ENCODE measurements around the gene NBEAL2.
A peak's percentile ranks its signal among the peaks of the same experiment; 100 is the strongest.

The NBEAL2 gene

DNA sequence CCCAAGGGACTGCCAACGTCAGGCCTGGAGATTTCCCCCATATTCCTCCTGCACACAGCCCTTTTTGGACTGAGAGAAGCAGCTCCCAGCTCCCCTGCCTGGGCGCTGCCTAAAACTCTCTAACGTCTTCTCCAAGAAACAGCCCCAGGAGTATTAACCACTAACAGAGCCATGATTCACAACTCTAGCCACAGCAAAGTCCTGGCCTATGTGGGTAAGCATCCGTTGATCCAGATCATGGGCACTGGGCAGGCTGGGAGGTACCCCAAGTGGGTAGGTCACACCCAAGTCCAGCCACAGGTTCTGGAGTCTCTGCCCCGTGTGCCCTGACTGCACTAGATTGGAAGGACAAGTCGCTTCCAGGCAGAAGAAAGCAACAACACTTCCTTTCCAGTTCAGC, 31.9 kb downstream of the NBEAL2 start:
- H3K4me1 ChIP-seq (ENCODE audit: control extremely low read depth in 1 of 4, control insufficient read depth in 4 of 4, insufficient read depth in 4 of 4, low read length in 3 of 4): peaks cover 11 to 38% (median 23%) of the 10 kb centered on the region in 4 experiments
- peaks cover 7 to 66% (median 26%) of the 10 kb centered on the region in 4 experiments for H3K36me3 ChIP-seq (ENCODE audit: control insufficient read depth in 4 of 4, insufficient read depth in 4 of 4, low read length in 3 of 4)
- WGBS (ENCODE audit: insufficient coverage): 96% methylated on average over 5 of the region's 6 CpGs
- POLR2A ChIA-PET: no interaction called here
- CTCF ChIA-PET: interaction anchor here (1.1 to 1.9 kb wide), 4 partner anchors 12 to 90 kb away, joined by 3 to 5 read pairs (median 4); no protein-coding TSS in a partner anchor
- H3K27me3 ChIP-seq (replicated peaks in 2 of 5; ENCODE audit: control insufficient read depth in 4 of 5, insufficient read depth in 5 of 5, low read length in 4 of 5): no peaks in the 10 kb centered on the region
- H3K27ac ChIP-seq (ENCODE audit: insufficient read depth in 1 of 2, low read depth in 1 of 2, low read length in 2 of 2, poor library complexity in 1 of 2, severe bottlenecking in 2 of 2): no peak overlapping the region
- no peak for DNase-seq
- H3K4me3 ChIP-seq (ENCODE audit: control insufficient read depth in 1 of 7, extremely low read depth in 1 of 7, insufficient read depth in 4 of 7, low read depth in 2 of 7, low read length in 6 of 7): no peak overlapping the region
- H3K9me3 ChIP-seq (ENCODE audit: control extremely low read depth in 1 of 5, control insufficient read depth in 4 of 5, insufficient read depth in 2 of 5, low read depth in 1 of 5, low read length in 4 of 5): no peaks in the 10 kb centered on the region

DNA sequence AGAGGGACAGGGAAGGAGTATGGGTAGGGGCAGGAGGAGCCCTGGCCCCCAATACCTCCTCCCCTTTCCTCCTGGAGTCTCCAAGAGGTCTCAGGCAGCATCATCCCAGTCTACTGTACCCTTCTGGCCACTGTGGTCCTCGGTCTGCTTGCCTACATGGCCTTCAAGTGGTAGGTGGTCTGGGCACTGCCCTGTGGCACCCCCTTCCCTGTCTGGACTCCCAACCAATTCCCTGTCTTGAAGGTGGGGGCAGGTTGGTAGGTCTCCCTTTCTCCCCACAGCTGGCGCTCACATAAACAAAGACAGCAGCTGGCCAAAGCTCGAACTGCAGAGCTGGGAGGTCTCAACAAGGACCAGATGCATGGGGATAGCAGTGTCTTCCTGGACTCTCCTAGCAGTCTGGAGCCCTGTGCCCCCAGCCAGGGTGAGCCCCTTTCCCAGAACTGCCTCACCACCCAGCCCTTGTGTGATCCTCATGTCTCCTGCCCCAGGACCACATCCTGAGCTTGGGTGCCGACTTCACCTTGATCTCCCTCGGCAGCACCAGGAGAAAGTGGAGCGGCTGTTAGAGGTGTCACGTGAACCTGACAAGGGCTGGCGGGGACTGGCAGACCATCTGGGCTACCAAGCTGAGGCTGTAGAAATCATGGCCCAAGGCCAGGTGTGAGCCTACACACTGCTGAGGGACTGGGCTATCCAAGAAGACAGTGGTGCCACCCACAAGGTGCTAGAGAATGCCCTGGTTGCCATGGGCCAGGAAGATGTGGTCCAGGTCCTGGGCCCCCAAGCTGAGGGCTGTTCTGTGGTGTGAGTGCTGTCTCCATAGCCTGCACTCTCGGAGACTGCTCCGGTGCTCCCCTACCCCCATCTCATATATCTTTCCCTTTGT, 33.1 kb downstream of the NBEAL2 start:
- H3K27ac ChIP-seq (ENCODE audit: insufficient read depth in 1 of 2, low read depth in 1 of 2, low read length in 2 of 2, poor library complexity in 1 of 2, severe bottlenecking in 2 of 2): no peak overlapping the region
- peaks cover 19 to 50% (median 35%) of the 10 kb centered on the region in 4 experiments for H3K4me1 ChIP-seq (ENCODE audit: control extremely low read depth in 1 of 4, control insufficient read depth in 4 of 4, insufficient read depth in 4 of 4, low read length in 3 of 4)
- POLR2A ChIA-PET: no interaction called here
- 88% methylated on average over 8 of the region's 10 CpGs for WGBS (ENCODE audit: insufficient coverage)
- no peak overlapping the region for H3K4me3 ChIP-seq (ENCODE audit: control insufficient read depth in 1 of 7, extremely low read depth in 1 of 7, insufficient read depth in 4 of 7, low read depth in 2 of 7, low read length in 6 of 7)
- no peaks in the 10 kb centered on the region for H3K27me3 ChIP-seq (replicated peaks in 2 of 5; ENCODE audit: control insufficient read depth in 4 of 5, insufficient read depth in 5 of 5, low read length in 4 of 5)
- peaks cover 7 to 58% (median 15%) of the 10 kb centered on the region in 4 experiments for H3K36me3 ChIP-seq (ENCODE audit: control insufficient read depth in 4 of 4, insufficient read depth in 4 of 4, low read length in 3 of 4)
- H3K9me3 ChIP-seq (ENCODE audit: control extremely low read depth in 1 of 5, control insufficient read depth in 4 of 5, insufficient read depth in 2 of 5, low read depth in 1 of 5, low read length in 4 of 5): no peaks in the 10 kb centered on the region
- CTCF ChIA-PET: interaction anchor here (1.3 to 1.9 kb wide), 2 partner anchors 10 to 85 kb away, joined by 3 to 5 read pairs; no protein-coding TSS in a partner anchor
- DNase-seq: no peak

- ChIA-PET CTCF (interaction anchor here (1.3 kb wide), 1 partner anchor 86 kb away, joined by 3 read pairs; no protein-coding TSS in a partner anchor), POLR2A (no interaction called here)
- Histone ChIP-seq H3K9me3 (ENCODE audit: control extremely low read depth in 1 of 5, control insufficient read depth in 4 of 5, insufficient read depth in 2 of 5, low read depth in 1 of 5, low read length in 4 of 5) (no peaks in the 10 kb centered on the region), H3K4me1 (ENCODE audit: control extremely low read depth in 1 of 4, control insufficient read depth in 4 of 4, insufficient read depth in 4 of 4, low read length in 3 of 4) (peaks cover 26 to 56% (median 41%) of the 10 kb centered on the region in 4 experiments), H3K36me3 (ENCODE audit: control insufficient read depth in 4 of 4, insufficient read depth in 4 of 4, low read length in 3 of 4) (peaks cover 6 to 57% (median 12%) of the 10 kb centered on the region in 4 experiments), H3K27me3 (replicated peaks in 2 of 5; ENCODE audit: control insufficient read depth in 4 of 5, insufficient read depth in 5 of 5, low read length in 4 of 5) (no peaks in the 10 kb centered on the region), H3K4me3 (ENCODE audit: control insufficient read depth in 1 of 7, extremely low read depth in 1 of 7, insufficient read depth in 4 of 7, low read depth in 2 of 7, low read length in 6 of 7) (no peak overlapping the region), H3K27ac (ENCODE audit: insufficient read depth in 1 of 2, low read depth in 1 of 2, low read length in 2 of 2, poor library complexity in 1 of 2, severe bottlenecking in 2 of 2) (no peak overlapping the region)
- DNase-seq: no peak
- 100% methylated on average over 2 of the region's 3 CpGs for WGBS (ENCODE audit: insufficient coverage)
These were observed 33.8 kb downstream of the NBEAL2 start for GRCh38 chr3:47013231-47013630.

GRCh38 chr3:47014036-47014435, 34.6 kb downstream of the NBEAL2 start:
- no peak overlapping the region for H3K4me3 ChIP-seq (ENCODE audit: control insufficient read depth in 1 of 7, extremely low read depth in 1 of 7, insufficient read depth in 4 of 7, low read depth in 2 of 7, low read length in 6 of 7)
- H3K27ac ChIP-seq (ENCODE audit: insufficient read depth in 1 of 2, low read depth in 1 of 2, low read length in 2 of 2, poor library complexity in 1 of 2, severe bottlenecking in 2 of 2): no peak overlapping the region
- H3K27me3 ChIP-seq (replicated peaks in 2 of 5; ENCODE audit: control insufficient read depth in 4 of 5, insufficient read depth in 5 of 5, low read length in 4 of 5): no peaks in the 10 kb centered on the region
- H3K36me3 ChIP-seq (ENCODE audit: control insufficient read depth in 4 of 4, insufficient read depth in 4 of 4, low read length in 3 of 4): peaks cover 7 to 58% (median 11%) of the 10 kb centered on the region in 4 experiments
- no peaks in the 10 kb centered on the region for H3K9me3 ChIP-seq (ENCODE audit: control extremely low read depth in 1 of 5, control insufficient read depth in 4 of 5, insufficient read depth in 2 of 5, low read depth in 1 of 5, low read length in 4 of 5)
- POLR2A ChIA-PET: interaction anchor here (0.6 kb wide), 1 partner anchor 15 kb away, joined by 5 read pairs; no protein-coding TSS in a partner anchor
- peaks cover 32 to 62% (median 49%) of the 10 kb centered on the region in 4 experiments for H3K4me1 ChIP-seq (ENCODE audit: control extremely low read depth in 1 of 4, control insufficient read depth in 4 of 4, insufficient read depth in 4 of 4, low read length in 3 of 4)
- CTCF ChIA-PET: no interaction called here
- DNase-seq: no peak

DNA sequence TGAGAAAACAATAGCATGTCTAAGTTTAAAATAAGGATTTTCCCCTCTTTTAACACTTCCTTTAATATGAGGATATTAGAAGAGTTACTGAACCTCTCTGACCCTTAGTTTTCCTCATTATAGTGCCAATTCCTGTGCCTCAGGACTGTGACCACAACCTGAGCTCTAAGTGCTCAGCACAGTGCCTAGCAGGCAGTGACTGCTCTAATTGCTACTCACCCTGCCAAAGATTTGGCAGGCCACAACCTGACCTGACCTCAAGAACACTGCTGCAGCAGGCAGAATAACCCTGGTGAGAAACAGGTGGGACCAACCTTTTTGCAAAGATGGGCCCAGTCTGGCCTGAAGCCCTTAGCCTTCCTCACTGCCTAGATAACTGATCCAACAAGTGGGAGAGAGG, 35.7 kb downstream of the NBEAL2 start:
- CTCF ChIA-PET: interaction anchor here (1.0 kb wide), 1 partner anchor 12 kb away, joined by 3 read pairs; no protein-coding TSS in a partner anchor
- Histone ChIP-seq H3K4me3 (ENCODE audit: control insufficient read depth in 1 of 7, extremely low read depth in 1 of 7, insufficient read depth in 4 of 7, low read depth in 2 of 7, low read length in 6 of 7) (no peak overlapping the region), H3K27me3 (replicated peaks in 2 of 5; ENCODE audit: control insufficient read depth in 4 of 5, insufficient read depth in 5 of 5, low read length in 4 of 5) (no peaks in the 10 kb centered on the region), H3K4me1 (ENCODE audit: control extremely low read depth in 1 of 4, control insufficient read depth in 4 of 4, insufficient read depth in 4 of 4, low read length in 3 of 4) (peaks cover 35 to 60% (median 50%) of the 10 kb centered on the region in 4 experiments), H3K27ac (ENCODE audit: insufficient read depth in 1 of 2, low read depth in 1 of 2, low read length in 2 of 2, poor library complexity in 1 of 2, severe bottlenecking in 2 of 2) (no peak overlapping the region), H3K36me3 (ENCODE audit: control insufficient read depth in 4 of 4, insufficient read depth in 4 of 4, low read length in 3 of 4) (peaks cover 14 to 61% (median 20%) of the 10 kb centered on the region in 4 experiments), H3K9me3 (ENCODE audit: control extremely low read depth in 1 of 5, control insufficient read depth in 4 of 5, insufficient read depth in 2 of 5, low read depth in 1 of 5, low read length in 4 of 5) (no peaks in the 10 kb centered on the region)
- DNase-seq: no peak
- POLR2A ChIA-PET: no interaction called here

DNA sequence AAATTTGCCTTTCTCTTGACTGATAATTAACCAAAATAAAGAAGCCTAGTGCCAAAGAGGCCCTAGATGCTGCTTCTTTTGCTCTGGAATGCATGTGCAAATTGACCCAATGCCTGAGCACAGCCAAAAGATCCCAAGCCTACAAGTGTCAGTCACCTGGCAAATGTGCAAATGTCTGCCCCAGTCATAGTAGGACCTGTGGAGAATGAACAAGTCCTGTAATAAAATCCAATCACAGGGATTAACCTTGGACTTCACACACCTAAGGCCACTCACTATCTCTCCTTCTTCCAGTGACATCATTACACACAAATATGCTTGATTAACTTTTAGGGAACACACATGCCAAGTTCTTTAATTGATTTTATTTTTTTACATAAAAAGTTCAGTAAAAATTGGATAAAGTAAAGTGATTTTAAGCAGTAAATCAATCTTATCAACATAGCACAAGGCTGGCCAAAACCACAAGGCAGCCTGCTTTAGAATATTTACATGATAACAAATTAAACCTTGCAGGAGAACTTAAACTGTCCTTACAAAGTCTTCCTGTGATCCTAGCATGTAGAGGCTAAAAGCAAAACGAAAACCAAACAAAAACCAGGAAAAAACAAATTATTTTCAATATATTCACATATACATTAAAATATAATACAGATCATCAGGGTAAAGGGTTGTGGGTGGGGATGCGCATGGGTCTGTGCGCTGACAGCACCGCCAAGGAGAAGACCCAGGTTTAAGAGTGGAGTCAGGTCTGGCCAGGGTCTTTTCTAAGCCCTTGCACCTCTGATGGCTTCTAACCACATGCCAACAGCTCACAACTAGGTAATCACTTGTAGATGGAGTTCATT, 36.8 kb downstream of the NBEAL2 start:
- 92% methylated on average over 3 of the region's 4 CpGs for WGBS (ENCODE audit: insufficient coverage)
- peak in 2 of 3 donors; percentile 18 to 35 for DNase-seq
- CTCF ChIA-PET: interaction anchor here (0.8 to 2.4 kb wide), 4 partner anchors 9 to 93 kb away, joined by 3 to 6 read pairs (median 4); no protein-coding TSS in a partner anchor
- POLR2A ChIA-PET: interaction anchor here (0.6 kb wide), 2 partner anchors 22 to 328 kb away, joined by 3 read pairs; no protein-coding TSS in a partner anchor
- Histone ChIP-seq H3K4me3 (ENCODE audit: control insufficient read depth in 1 of 7, extremely low read depth in 1 of 7, insufficient read depth in 4 of 7, low read depth in 2 of 7, low read length in 6 of 7) (peak overlapping the region in 3 of 7 experiments; percentile 23 to 56 (median 34)), H3K9me3 (ENCODE audit: control extremely low read depth in 1 of 5, control insufficient read depth in 4 of 5, insufficient read depth in 2 of 5, low read depth in 1 of 5, low read length in 4 of 5) (no peaks in the 10 kb centered on the region), H3K36me3 (ENCODE audit: control insufficient read depth in 4 of 4, insufficient read depth in 4 of 4, low read length in 3 of 4) (peaks cover 14 to 67% (median 22%) of the 10 kb centered on the region in 4 experiments), H3K27me3 (replicated peaks in 2 of 5; ENCODE audit: control insufficient read depth in 4 of 5, insufficient read depth in 5 of 5, low read length in 4 of 5) (no peaks in the 10 kb centered on the region), H3K27ac (ENCODE audit: insufficient read depth in 1 of 2, low read depth in 1 of 2, low read length in 2 of 2, poor library complexity in 1 of 2, severe bottlenecking in 2 of 2) (peak overlapping the region; percentile 0 to 65), H3K4me1 (ENCODE audit: control extremely low read depth in 1 of 4, control insufficient read depth in 4 of 4, insufficient read depth in 4 of 4, low read length in 3 of 4) (peaks cover 35 to 62% (median 46%) of the 10 kb centered on the region in 4 experiments)

Measured in common myeloid progenitor, CD34-positive (primary cell).